Measurements from ENCODE around the gene SLC31A1.

SLC31A1 gene

DNA sequence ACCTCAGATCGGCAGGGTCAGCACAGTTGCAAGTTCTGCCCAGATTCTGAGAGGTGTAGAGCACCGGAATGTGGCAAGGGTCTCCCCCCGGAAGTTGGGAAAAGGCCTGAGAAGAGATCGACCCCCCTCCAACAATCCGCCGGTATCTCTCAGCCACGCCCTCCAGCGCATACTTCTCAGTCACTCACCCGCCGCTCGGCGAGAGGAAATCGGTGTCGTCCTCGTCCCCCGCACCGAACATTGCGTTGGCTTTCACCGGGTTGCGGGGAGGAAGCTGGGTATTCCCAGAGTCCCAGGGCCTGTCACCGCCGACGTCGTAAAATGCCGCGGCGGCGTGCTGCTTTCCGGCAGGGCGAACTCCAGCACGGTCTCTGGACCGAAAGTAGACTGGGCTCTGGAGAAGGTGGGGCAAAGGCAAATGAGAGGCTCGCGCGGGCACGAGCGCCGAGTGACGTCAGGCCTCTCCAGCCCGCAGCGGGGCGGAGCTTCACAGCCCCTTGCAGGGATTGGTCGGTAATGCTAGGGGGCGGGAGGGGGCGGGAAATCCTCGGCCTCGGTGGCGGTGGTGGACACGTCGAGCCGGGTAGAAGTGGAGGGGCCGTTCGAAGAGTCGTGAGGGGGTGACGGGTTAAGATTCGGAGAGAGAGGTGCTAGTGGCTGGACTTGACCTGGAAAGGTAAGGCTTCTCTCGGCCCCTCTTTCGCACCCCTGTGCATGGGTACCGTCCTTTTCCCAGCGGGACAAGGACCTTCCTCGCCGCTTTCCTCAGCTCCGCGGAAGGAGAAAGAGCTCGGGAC is at the start of gene SLC31A1, which contains the start of gene FKBP15:
SLC31A1 (plus strand) TSS at position 542 of the 797 bp plus-strand sequence. CDS start 34,605 bp downstream, outside the sequence.
FKBP15 (minus strand) TSS at position 275 of the 797 bp plus-strand sequence; CDS start at position 241, 34 bp downstream.
- peak; percentile 97 to 98 for DNase-seq

DNA sequence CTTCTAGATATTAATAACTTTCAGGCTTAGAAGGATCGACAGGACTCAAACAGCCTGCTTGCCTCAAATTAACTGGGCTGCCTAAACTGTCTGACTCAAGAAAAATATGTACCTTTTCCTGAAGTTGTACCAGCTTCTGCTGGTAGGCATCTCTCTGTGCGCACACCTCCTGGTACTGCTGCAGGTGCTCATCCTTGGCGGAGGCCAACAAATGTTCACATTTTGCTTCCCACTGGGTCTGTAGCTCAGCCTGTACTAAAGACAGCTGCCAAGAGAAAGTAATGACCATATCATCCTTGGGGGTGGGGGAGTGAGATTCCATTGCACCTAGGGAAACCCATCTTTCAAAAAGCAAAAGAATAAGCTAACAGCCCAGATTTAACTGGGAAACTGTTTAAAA is 48.0 kb upstream of the SLC31A1 start:
- DNase-seq: no peak

DNA sequence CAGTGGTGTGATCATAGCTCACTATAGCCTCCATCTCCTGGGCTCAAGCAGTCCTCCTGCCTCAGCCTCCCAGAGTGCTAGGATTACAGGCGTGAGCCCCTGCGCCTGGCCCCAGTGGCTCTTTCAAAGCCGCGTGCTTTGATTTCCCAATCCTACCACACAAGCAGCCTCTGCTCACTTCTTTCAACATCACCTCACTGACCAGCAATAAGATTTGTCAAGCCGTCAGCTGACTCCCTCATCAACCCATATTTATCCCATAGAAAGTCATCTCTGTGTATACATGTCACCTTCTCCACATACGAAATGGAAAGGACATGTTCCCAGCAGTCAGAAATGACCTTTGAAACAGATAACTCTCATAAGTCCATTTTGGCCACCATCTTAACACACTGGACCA is 44.5 kb upstream of the SLC31A1 start:
- DNase-seq: no peak

DNA sequence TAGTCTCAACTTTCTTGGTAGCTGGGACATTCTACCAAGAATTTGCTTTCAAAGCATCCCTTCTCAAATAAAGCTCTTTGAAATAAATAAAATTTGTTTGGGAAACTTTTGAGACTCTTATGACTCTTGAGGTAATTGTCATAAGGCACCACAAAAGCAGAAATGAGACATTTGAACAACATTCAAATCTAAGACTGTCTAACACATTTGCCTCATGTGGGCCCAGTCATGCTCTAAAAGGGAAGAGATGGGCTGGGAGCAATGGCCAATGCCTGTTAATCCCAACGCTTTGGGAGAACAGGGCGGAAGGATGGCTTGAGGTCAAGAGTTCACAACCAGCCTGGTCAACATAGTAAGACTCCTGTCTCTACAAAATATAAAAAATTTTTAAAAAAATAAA is 44.1 kb upstream of the SLC31A1 start:
- no peak for DNase-seq

DNA sequence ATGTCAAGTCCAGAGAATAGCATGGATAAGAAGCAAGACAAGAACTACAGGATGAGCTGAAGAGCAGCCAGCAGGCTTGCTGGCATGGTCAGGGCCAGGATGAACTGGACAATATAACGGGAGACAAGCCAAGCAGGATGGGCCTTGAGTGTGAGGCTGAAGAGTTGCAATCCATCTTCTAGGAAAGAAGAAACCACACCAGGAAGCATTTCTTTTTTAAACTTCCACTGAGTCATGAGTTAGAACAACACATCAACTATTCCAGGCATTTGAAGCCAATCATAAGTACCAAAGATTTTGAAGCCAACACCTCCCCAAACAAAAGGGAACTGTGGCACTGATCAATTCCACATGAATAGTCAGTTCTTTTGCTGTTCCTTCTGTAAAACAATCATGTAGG is 43.3 kb upstream of the SLC31A1 start:
- DNase-seq: no peak

DNA sequence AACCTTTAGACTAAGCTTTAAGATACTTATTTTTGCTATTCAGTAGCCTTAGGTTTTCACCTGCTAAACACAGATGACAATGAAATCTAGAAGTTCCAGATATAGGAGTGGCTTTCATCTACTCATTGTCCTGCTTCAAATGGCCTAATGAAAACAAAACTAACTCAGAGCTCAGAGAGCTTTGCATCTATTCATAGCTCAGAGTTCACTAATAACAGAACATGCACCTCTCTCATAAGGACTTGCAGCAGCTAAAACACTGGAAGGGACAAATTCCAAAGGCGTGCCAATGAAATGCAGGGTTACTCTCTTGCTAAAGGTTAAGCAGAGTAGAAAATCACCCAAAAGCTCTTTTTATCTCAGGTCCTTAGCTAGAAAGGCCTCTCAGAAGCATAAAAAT is 41.5 kb upstream of the SLC31A1 start:
- DNase-seq: no peak

DNA sequence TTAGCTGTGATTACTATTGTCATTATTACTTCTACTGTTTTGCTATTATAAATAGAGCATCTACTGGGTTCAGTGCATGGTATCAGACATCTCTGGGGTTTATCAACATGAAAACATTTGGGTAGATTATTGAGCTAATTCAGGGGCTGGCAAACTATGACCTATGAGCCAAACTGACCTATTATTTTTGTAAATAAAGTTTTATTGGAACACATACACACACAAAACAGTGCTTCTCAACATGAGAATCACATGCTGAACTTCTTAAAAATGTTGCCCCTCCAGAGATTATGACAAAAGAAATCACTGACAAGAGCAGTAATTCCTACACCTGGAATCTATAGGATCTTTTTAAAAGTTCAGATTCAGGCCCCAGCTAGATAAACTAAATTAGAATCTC is 40.2 kb upstream of the SLC31A1 start:
- no peak for DNase-seq

DNA sequence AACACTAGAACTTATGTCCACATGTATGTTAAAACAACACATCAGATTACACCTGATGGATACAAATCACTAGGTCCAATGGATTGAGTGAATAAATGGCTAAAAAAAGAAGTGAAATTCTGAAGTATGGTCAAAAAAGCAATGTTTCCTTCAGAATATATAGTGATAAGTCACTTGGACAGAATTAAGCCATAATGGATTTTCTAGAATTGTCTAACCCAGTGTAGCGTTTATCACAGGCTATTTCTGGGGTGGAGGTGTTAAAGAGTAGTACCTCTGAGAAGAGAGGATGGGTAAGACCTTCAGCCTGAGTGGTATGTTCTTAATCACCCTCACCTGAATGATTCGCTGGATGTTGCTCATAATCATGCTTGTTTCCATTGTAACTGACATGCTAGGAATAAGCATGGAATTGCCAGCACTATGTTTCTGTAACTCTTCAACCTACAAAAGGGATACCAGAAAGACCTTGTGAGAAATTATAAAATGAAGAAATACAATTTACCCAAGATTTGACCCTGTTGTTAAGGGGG is 37.3 kb upstream of the SLC31A1 start:
- no peak for DNase-seq

DNA sequence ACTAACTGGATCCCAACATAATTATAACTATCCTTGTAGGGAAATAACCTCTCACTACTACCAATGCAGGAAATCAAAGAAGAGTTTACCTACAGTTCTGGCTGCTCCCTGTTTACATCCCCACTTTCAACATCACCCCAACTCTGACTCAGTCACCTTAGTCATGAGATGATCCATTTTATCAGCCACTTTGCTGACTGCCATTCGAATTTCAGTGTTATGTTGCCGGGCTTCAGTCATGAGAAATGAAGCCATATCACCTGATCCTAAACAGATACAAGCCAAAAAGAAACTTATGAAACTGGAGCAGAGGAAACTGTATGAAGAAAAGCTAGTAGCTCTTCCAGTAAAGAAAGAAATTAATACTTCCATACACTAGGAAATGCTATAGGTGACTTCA is 36.8 kb upstream of the SLC31A1 start:
- DNase-seq: no peak

DNA sequence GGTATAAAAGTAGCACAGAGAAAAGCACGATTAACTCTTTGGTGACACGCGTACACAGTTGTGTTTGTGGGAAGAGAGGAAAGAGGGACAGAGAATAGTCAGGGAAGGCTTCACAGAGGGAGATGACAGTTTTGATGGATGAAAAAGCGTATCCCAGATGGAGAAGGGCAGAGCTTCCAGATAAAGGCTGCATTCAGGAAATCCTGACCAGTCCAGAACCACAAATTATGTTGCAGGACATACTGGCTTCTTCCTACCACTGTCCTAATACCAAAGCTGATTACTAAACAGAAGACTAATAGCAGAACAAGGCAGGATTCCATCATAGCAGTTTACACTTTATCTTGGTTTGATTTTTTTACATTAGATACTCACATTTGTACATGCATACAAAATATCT is 36.1 kb upstream of the SLC31A1 start:
- no peak for DNase-seq

DNA sequence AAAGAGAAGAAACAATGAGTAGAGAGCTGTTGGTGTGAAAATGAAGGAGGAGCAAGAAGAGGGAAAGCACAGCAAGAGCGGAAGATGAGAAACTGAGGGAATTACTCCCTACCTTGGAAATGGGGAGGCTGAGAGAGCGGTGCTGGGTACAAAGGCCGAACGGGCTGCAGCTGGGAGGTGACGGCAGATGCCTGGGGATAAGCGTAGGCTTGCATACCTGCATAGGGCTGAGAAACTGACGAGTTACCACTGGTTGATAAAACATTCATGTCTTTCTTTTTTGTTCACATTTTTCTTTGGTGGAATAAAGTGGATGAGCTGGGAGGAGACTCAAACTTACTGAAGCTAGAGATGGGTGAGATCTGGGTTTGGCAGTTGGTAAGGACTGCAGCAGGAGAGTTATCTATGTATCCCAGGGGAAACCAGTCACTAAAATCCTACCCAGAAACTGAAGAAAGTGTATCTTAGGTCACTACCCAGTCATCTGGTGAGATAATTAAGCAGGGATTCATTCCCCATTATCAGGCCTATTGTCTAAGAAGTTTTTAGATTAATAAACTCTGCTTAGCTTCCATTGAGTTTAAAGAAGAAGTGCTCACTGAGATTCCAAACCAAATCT is 35.1 kb upstream of the SLC31A1 start:
- no peak for DNase-seq

DNA sequence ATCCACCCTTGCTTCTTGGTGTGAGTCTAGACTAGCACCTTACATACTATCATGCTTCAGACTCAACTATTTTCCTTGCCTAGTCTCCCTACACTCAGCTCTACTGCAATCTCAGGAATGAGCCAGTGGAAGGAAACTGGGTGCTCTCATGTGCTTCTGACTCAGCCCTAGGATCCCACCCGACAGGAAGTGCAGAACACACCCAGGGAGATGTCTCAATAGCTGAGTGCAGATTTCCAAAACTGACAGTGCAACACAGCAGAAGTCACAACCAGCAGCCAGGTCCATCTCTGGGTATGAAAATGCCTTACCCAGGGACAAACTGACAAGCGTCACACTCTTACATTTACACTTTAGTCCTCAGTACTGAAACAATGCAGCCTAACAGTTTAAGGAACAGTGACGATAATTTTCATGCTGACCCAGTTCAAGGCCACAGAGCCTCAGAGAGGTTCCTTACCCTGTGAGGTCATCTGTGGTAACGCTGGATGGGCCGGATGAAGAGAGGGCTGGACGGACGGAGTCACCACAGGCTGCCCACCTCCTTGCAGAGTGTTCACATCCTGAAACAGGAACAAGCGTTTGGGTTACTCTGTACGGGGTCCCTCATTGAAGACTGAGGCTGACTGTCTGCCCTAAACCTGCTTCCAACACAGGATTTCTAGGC is 33.3 kb upstream of the SLC31A1 start:
- no peak for DNase-seq

DNA sequence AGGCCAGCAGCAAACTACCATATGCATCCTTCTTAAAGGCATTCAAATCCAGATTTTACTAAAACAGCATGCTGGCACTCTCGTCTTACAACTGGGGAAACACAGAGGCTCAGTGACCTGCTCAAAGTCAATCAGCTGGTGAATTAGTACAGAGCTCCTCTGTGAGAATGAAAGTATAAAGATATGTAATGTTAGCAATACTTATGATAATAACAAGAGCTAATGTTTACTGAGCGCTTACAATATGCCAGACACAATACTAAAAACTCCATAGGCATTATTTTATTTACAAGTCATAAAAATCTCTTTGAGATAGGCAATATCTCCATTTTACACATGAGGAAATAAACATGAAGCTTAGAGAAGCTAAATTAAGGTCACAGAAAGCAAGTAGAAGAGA is 28.9 kb upstream of the SLC31A1 start:
- no peak for DNase-seq

DNA sequence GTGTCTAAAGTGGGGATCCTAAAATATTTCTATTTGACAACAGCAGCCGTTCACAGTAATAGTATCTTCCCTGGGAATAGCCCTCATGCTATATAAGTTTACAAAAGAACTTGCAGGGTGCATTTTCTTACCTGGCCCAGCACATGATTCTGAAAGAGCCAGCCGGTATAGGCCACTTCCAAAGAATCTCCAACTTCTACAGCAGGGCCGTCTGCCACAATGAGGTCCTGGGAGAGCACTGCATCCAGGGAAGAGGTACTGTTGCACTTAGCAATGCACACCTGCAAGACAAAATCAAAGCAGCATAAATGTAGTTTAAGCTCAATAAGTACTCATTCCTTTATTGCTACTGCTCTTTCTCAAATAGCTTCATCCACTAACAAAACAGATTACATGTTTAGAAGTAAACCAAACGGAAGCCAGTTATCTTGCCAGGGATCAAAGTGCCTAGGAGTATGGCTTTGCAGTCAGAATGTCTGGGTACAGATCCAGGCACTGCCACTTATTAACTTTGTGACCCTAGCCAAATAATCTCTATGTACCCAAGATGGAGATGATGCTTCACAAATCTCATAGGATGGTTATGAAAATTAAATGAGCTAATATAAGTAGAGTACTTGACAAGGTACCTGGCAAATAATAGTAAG is 21.5 kb upstream of the SLC31A1 start:
- DNase-seq: no peak

DNA sequence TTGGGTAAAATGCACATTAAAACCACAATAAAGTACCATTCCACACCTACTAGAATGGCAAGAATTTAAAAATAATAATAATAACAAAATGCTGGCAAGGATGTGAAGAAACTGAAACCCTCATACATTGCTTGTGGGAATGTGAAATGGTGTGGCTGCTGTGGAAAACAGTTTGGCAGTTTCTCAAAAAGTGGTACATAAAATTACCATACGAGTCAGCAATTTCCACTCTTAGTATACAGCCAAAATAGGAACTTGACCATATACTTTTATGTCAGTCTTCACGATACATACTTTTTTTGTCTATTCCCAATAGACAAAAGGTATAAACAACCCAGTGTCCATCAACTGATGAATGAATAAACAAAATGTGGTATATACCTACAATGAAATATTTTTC is 15.9 kb upstream of the SLC31A1 start:
- DNase-seq: no peak

DNA sequence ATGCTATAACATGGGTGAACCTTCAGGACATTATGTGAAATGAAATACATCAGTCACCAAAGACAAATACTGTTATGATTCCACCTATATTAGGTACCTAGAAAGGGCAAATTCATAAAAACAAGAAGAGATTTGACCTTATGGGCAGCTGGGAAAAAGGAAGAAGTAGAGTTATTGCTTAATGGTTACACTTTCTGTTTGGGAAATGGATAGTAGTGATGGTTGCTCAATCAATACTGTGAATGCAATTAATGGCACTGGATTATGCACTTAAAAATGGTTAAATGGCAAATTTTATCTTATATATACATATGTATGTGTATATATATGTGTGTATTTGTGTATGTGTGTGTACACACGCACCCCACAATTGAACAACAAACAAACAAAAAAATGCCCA is 15.5 kb upstream of the SLC31A1 start:
- no peak for DNase-seq

DNA sequence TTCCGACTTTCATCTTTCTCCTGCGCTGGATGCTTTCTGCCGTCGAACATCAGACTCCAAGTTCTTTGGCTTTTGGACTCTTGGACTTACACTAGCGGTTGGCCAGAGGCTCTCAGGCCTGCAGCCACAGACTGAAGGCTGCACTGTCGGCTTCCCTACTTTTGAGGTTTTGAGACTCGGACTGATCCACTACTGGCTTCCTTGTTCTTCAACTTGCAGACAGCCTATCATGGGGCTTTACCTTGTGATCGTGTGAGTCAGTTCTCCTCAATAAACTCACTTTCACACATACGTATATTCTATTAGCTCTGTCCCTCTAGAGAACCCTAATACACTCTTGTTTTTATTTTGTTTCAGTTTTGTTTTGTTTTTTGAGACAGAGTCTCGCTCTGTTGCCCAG is 10.5 kb upstream of the SLC31A1 start:
- no peak for DNase-seq

DNA sequence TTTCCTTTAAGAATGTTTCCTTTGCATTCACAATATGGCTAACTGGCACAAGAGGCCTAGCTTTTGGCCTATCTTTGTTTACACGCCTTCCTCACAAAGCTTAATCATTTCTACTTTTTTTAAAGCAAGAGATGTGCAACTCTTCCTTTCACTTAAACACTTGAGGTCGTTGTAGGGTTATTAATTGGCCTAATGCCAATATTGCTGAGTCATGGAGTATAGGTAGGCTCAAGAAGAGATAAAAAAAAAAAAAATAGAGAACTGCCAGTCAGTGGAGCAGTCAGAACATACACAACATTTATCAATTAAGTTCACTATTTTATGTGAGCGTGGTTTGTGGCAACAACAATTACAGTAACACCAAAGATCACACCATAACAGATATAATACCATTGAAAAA is 6.2 kb upstream of the SLC31A1 start:
- DNase-seq: no peak

DNA sequence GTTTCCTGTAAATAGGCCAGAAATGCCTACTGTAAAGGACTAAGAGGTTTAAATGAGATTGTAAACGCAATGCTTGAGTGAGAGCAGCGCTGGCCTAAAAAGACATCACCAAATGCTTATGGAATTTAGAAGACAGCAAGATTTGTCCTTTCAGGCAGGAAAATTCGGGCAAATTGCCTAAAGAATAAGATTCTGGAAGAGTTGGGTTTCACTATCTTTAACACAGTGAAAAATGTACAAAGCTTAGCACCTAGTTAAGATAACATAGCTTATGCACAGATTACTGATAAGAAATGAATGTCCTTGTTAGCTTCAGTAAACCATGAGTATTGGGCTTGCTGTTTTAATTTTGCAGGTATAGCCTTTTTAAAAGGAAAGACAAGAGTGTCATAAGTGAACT is 4.9 kb upstream of the SLC31A1 start:
- no peak for DNase-seq

DNA sequence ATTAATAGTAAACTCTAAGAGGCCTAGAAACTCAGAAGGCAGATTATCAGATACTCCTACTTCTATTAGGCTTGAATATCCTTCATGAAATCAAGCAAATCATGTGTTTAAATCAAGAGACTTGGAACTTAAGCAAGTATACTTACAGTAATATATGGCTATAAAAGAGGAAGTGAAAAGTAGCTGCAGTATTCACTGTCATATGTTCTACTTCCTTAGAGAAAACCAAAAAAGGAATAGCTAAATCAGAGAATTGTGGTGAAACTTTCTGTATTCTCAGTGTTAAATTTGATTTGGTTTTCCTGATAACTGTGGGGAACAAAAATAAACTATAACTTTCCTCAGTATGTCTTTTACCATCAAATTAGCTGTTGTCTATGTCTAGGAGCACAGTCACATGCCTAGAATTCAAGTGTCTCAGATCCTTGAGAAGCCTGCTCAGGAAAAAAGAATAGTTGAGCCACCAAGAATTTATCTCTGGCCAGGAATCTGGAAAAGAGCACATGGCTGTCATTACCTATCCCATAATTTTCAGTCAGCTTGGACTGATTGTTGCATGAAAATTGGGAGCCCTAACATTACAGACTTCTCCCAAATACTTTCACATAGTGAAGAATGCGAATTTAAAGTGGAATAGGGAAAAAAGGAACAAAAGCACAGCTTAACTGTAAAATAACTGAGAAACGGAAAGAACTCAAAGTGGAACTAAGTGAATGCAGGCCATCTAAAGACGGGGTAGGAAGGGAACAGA is 2.0 kb upstream of the SLC31A1 start:
- no peak for DNase-seq

DNA sequence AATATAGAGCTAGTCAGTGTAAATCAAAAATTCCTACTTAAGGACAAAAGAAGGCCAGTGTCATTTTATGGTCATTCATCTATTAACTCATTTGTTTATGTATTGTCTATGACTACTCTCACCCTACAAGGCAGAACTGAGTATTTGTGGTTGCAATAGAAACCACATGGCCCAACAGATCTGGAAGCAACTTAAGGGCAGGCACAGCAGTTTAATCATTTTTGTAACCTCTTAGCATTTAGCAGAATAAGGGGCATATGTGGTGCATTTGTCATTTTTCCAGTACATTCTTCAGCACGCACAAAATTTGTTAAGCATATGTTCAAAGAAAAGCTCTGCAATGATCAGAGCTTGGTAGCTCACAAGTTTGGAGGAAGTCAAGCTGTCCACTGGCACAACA is 1.4 kb upstream of the SLC31A1 start:
- DNase-seq: no peak

DNA sequence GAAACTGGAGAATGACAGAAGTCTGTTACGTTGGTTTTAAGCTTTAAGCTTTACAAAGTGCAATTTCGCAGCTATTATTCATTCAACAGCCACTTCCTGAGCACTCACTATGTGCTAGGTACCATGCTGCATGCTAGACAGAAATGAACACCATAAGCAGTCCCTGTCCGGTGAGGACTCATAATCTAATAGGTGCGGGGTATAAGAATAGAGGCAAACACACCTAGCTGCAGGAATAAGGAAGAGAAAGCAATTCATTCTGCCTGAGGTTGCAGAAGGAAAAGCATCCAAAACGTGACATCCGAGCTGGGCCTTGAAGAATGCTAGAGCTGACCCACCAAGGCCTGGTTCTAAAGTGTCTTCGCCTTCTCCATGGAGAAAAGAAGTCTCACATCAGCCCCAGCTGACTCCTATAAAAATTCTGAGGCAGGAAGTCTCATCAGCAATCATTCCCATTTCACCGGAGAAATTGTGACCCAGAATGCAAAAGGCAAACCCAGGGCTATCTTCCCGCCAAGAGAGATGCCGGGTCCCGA is 809 bp upstream of the SLC31A1 start:
- peak; percentile 7 to 8 for DNase-seq

Measured in NCI-H2081 (cell line).